Measurements from ENCODE around the gene PEAK1. TPM values are rescaled to one million over a fixed set of nuclear protein-coding genes. Genes with fewer than 3 reads are reported as not detected.

PEAK1 gene
- total and polyA plus RNA-seq, 2 experiments from 2014 or later = 7.8 to 34.1 TPM

GRCh38 chr15:77219841-77220240, 200.1 kb downstream of the PEAK1 start:
- Histone ChIP-seq H3K4me3 (no peak overlapping the region), H3K79me2 (replicated peaks; ENCODE audit: insufficient read depth) (no peaks in the 10 kb centered on the region), H2AFZ (no peak overlapping the region), H3K4me1 (ENCODE audit: insufficient read depth) (peaks cover 13% of the 10 kb centered on the region; the same call in 1 of the 2 replicates), H3K27ac (ENCODE audit: low read depth) (no peak overlapping the region), H3K9me2 (ENCODE audit: insufficient read depth) (no peaks in the 10 kb centered on the region), H3K36me3 (ENCODE audit: insufficient read depth) (no peaks in the 10 kb centered on the region), H3K4me2 (no peak overlapping the region), H4K20me1 (replicated peaks; ENCODE audit: insufficient read depth) (no peaks in the 10 kb centered on the region), H3F3A (replicated peaks; ENCODE audit: low read depth) (no peaks in the 10 kb centered on the region), H3K27me3 (ENCODE audit: insufficient read depth) (no peaks in the 10 kb centered on the region)
- TF ChIP-seq, protein P1, sequence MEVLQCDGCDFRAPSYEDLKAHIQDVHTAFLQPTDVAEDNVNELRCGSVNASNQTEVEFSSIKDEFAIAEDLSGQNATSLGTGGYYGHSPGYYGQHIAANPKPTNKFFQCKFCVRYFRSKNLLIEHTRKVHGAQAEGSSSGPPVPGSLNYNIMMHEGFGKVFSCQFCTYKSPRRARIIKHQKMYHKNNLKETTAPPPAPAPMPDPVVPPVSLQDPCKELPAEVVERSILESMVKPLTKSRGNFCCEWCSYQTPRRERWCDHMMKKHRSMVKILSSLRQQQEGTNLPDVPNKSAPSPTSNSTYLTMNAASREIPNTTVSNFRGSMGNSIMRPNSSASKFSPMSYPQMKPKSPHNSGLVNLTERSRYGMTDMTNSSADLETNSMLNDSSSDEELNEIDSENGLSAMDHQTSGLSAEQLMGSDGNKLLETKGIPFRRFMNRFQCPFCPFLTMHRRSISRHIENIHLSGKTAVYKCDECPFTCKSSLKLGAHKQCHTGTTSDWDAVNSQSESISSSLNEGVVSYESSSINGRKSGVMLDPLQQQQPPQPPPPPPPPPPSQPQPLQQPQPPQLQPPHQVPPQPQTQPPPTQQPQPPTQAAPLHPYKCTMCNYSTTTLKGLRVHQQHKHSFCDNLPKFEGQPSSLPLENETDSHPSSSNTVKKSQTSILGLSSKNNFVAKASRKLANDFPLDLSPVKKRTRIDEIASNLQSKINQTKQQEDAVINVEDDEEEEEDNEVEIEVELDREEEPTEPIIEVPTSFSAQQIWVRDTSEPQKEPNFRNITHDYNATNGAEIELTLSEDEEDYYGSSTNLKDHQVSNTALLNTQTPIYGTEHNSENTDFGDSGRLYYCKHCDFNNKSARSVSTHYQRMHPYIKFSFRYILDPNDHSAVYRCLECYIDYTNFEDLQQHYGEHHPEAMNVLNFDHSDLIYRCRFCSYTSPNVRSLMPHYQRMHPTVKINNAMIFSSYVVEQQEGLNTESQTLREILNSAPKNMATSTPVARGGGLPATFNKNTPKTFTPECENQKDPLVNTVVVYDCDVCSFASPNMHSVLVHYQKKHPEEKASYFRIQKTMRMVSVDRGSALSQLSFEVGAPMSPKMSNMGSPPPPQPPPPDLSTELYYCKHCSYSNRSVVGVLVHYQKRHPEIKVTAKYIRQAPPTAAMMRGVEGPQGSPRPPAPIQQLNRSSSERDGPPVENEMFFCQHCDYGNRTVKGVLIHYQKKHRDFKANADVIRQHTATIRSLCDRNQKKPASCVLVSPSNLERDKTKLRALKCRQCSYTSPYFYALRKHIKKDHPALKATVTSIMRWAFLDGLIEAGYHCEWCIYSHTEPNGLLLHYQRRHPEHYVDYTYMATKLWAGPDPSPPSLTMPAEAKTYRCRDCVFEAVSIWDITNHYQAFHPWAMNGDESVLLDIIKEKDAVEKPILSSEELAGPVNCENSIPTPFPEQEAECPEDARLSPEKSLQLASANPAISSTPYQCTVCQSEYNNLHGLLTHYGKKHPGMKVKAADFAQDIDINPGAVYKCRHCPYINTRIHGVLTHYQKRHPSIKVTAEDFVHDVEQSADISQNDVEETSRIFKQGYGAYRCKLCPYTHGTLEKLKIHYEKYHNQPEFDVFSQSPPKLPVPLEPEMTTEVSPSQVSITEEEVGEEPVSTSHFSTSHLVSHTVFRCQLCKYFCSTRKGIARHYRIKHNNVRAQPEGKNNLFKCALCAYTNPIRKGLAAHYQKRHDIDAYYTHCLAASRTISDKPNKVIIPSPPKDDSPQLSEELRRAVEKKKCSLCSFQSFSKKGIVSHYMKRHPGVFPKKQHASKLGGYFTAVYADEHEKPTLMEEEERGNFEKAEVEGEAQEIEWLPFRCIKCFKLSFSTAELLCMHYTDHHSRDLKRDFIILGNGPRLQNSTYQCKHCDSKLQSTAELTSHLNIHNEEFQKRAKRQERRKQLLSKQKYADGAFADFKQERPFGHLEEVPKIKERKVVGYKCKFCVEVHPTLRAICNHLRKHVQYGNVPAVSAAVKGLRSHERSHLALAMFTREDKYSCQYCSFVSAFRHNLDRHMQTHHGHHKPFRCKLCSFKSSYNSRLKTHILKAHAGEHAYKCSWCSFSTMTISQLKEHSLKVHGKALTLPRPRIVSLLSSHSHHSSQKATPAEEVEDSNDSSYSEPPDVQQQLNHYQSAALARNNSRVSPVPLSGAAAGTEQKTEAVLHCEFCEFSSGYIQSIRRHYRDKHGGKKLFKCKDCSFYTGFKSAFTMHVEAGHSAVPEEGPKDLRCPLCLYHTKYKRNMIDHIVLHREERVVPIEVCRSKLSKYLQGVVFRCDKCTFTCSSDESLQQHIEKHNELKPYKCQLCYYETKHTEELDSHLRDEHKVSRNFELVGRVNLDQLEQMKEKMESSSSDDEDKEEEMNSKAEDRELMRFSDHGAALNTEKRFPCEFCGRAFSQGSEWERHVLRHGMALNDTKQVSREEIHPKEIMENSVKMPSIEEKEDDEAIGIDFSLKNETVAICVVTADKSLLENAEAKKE (CRISPR knock-in tag; IDR thresholded peaks at IDR 0.05) = no peak
- no peak for TF ChIP-seq REST (IDR thresholded peaks at IDR 0.05; ENCODE audit: unreplicated experiment)
- TF ChIP-seq ZNF114 (CRISPR knock-in tag; IDR thresholded peaks at IDR 0.05) = no peak
- no peak for TF ChIP-seq CREB1 (CRISPR knock-in tag; IDR thresholded peaks at IDR 0.05; ENCODE audit: low read depth)
- no peak for TF ChIP-seq NANOG (IDR thresholded peaks at IDR 0.05; ENCODE audit: borderline replicate concordance)
- TF ChIP-seq EZH2phosphoT487 (IDR thresholded peaks at IDR 0.05; ENCODE audit: unreplicated experiment) = no peak
- TF ChIP-seq ZNF331 (CRISPR knock-in tag; IDR thresholded peaks at IDR 0.05; ENCODE audit: low read depth) = no peak
- TF ChIP-seq, protein P2, sequence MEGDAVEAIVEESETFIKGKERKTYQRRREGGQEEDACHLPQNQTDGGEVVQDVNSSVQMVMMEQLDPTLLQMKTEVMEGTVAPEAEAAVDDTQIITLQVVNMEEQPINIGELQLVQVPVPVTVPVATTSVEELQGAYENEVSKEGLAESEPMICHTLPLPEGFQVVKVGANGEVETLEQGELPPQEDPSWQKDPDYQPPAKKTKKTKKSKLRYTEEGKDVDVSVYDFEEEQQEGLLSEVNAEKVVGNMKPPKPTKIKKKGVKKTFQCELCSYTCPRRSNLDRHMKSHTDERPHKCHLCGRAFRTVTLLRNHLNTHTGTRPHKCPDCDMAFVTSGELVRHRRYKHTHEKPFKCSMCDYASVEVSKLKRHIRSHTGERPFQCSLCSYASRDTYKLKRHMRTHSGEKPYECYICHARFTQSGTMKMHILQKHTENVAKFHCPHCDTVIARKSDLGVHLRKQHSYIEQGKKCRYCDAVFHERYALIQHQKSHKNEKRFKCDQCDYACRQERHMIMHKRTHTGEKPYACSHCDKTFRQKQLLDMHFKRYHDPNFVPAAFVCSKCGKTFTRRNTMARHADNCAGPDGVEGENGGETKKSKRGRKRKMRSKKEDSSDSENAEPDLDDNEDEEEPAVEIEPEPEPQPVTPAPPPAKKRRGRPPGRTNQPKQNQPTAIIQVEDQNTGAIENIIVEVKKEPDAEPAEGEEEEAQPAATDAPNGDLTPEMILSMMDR (conservative IDR thresholded peaks at IDR 0.05; ENCODE audit: low read depth in 2 of 2) = no peak
- no peak for TF ChIP-seq JUNB (IDR thresholded peaks at IDR 0.05; ENCODE audit: unreplicated experiment)
- no peak for TF ChIP-seq ETS1 (IDR thresholded peaks at IDR 0.05)
- TF ChIP-seq STAT1 (IDR thresholded peaks at IDR 0.05; ENCODE audit: unreplicated experiment) = no peak
- no peak for TF ChIP-seq EZH2 (IDR thresholded peaks at IDR 0.05; ENCODE audit: low read depth, unreplicated experiment)
- TF ChIP-seq POLR2AphosphoS5 (IDR thresholded peaks at IDR 0.05; ENCODE audit: low read depth) = no peak
- H3K27me3 Mint-ChIP-seq (ENCODE audit: insufficient read depth, low read depth, poor library complexity) = no peaks in the 10 kb centered on the region
- DNase-seq (ENCODE audit: low spot score) (no peak), ATAC-seq (no peak)
- peaks cover 35% of the 10 kb centered on the region for H3K4me1 Mint-ChIP-seq
- H3K36me3 Mint-ChIP-seq (ENCODE audit: low read depth) = no peaks in the 10 kb centered on the region
- no peak overlapping the region for H3K27ac Mint-ChIP-seq
- no peaks in the 10 kb centered on the region for H3K9me3 Mint-ChIP-seq
- no peak overlapping the region for H3K4me3 Mint-ChIP-seq
